ENCODE results near the gene GARNL3.

DNA sequence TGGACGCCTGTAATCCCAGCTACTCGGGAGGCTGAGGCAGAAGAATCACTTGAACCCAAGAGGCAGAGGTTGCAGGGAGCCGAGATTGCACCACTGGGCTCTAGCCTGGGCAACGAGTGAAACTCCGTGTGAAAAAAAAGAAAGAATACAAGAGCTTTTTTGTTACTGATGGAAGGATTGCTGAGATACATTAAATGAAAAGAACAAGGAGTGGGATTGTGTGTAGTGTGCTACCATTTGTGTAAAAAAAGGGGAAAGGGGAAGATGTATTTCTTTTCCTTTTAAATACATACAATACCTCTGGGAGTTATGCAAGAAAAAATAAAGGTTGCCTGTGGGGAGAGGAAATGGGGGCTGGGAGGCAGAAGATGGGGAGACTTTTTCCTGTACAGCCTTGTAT is 14.7 kb upstream of the GARNL3 start:
- TF ChIP-seq EZH2 (IDR thresholded peaks at IDR 0.05; ENCODE audit: low read depth, unreplicated experiment) (no peak), CREB1 (CRISPR knock-in tag; IDR thresholded peaks at IDR 0.05; ENCODE audit: low read depth) (no peak), EZH2phosphoT487 (IDR thresholded peaks at IDR 0.05; ENCODE audit: unreplicated experiment) (no peak), POLR2AphosphoS5 (IDR thresholded peaks at IDR 0.05; ENCODE audit: low read depth) (no peak), ZNF331 (CRISPR knock-in tag; IDR thresholded peaks at IDR 0.05; ENCODE audit: low read depth) (no peak)
- TF ChIP-seq, protein P1, sequence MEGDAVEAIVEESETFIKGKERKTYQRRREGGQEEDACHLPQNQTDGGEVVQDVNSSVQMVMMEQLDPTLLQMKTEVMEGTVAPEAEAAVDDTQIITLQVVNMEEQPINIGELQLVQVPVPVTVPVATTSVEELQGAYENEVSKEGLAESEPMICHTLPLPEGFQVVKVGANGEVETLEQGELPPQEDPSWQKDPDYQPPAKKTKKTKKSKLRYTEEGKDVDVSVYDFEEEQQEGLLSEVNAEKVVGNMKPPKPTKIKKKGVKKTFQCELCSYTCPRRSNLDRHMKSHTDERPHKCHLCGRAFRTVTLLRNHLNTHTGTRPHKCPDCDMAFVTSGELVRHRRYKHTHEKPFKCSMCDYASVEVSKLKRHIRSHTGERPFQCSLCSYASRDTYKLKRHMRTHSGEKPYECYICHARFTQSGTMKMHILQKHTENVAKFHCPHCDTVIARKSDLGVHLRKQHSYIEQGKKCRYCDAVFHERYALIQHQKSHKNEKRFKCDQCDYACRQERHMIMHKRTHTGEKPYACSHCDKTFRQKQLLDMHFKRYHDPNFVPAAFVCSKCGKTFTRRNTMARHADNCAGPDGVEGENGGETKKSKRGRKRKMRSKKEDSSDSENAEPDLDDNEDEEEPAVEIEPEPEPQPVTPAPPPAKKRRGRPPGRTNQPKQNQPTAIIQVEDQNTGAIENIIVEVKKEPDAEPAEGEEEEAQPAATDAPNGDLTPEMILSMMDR (conservative IDR thresholded peaks at IDR 0.05; ENCODE audit: low read depth in 2 of 2) = no peak
- TF ChIP-seq, protein P2, sequence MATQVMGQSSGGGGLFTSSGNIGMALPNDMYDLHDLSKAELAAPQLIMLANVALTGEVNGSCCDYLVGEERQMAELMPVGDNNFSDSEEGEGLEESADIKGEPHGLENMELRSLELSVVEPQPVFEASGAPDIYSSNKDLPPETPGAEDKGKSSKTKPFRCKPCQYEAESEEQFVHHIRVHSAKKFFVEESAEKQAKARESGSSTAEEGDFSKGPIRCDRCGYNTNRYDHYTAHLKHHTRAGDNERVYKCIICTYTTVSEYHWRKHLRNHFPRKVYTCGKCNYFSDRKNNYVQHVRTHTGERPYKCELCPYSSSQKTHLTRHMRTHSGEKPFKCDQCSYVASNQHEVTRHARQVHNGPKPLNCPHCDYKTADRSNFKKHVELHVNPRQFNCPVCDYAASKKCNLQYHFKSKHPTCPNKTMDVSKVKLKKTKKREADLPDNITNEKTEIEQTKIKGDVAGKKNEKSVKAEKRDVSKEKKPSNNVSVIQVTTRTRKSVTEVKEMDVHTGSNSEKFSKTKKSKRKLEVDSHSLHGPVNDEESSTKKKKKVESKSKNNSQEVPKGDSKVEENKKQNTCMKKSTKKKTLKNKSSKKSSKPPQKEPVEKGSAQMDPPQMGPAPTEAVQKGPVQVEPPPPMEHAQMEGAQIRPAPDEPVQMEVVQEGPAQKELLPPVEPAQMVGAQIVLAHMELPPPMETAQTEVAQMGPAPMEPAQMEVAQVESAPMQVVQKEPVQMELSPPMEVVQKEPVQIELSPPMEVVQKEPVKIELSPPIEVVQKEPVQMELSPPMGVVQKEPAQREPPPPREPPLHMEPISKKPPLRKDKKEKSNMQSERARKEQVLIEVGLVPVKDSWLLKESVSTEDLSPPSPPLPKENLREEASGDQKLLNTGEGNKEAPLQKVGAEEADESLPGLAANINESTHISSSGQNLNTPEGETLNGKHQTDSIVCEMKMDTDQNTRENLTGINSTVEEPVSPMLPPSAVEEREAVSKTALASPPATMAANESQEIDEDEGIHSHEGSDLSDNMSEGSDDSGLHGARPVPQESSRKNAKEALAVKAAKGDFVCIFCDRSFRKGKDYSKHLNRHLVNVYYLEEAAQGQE (IDR thresholded peaks at IDR 0.05; ENCODE audit: unreplicated experiment) = no peak
- TF ChIP-seq, protein P3, sequence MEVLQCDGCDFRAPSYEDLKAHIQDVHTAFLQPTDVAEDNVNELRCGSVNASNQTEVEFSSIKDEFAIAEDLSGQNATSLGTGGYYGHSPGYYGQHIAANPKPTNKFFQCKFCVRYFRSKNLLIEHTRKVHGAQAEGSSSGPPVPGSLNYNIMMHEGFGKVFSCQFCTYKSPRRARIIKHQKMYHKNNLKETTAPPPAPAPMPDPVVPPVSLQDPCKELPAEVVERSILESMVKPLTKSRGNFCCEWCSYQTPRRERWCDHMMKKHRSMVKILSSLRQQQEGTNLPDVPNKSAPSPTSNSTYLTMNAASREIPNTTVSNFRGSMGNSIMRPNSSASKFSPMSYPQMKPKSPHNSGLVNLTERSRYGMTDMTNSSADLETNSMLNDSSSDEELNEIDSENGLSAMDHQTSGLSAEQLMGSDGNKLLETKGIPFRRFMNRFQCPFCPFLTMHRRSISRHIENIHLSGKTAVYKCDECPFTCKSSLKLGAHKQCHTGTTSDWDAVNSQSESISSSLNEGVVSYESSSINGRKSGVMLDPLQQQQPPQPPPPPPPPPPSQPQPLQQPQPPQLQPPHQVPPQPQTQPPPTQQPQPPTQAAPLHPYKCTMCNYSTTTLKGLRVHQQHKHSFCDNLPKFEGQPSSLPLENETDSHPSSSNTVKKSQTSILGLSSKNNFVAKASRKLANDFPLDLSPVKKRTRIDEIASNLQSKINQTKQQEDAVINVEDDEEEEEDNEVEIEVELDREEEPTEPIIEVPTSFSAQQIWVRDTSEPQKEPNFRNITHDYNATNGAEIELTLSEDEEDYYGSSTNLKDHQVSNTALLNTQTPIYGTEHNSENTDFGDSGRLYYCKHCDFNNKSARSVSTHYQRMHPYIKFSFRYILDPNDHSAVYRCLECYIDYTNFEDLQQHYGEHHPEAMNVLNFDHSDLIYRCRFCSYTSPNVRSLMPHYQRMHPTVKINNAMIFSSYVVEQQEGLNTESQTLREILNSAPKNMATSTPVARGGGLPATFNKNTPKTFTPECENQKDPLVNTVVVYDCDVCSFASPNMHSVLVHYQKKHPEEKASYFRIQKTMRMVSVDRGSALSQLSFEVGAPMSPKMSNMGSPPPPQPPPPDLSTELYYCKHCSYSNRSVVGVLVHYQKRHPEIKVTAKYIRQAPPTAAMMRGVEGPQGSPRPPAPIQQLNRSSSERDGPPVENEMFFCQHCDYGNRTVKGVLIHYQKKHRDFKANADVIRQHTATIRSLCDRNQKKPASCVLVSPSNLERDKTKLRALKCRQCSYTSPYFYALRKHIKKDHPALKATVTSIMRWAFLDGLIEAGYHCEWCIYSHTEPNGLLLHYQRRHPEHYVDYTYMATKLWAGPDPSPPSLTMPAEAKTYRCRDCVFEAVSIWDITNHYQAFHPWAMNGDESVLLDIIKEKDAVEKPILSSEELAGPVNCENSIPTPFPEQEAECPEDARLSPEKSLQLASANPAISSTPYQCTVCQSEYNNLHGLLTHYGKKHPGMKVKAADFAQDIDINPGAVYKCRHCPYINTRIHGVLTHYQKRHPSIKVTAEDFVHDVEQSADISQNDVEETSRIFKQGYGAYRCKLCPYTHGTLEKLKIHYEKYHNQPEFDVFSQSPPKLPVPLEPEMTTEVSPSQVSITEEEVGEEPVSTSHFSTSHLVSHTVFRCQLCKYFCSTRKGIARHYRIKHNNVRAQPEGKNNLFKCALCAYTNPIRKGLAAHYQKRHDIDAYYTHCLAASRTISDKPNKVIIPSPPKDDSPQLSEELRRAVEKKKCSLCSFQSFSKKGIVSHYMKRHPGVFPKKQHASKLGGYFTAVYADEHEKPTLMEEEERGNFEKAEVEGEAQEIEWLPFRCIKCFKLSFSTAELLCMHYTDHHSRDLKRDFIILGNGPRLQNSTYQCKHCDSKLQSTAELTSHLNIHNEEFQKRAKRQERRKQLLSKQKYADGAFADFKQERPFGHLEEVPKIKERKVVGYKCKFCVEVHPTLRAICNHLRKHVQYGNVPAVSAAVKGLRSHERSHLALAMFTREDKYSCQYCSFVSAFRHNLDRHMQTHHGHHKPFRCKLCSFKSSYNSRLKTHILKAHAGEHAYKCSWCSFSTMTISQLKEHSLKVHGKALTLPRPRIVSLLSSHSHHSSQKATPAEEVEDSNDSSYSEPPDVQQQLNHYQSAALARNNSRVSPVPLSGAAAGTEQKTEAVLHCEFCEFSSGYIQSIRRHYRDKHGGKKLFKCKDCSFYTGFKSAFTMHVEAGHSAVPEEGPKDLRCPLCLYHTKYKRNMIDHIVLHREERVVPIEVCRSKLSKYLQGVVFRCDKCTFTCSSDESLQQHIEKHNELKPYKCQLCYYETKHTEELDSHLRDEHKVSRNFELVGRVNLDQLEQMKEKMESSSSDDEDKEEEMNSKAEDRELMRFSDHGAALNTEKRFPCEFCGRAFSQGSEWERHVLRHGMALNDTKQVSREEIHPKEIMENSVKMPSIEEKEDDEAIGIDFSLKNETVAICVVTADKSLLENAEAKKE (CRISPR knock-in tag; IDR thresholded peaks at IDR 0.05) = no peak
